H1 (cell line): ENCODE data around the gene FAM162A. TPM values are rescaled to one million over a fixed set of nuclear protein-coding genes. Genes with fewer than 3 reads are reported as not detected.

Experiments used
- CTCF ChIA-PET: fragments of 300-600 bp; sonication (Branson Sonifier 250); formaldehyde crosslinking; loops from one replicate; lab custom pipeline; 2021; ENCODE audit not compliant: partially characterized antibody; lab: Charles Lee
- POLR2A ChIA-PET: fragments of 300-600 bp; sonication (Branson Sonifier 250); formaldehyde crosslinking; loops from one replicate; lab custom pipeline; 2021; ENCODE audit warnings: inconsistent platforms; ENCODE audit not compliant: partially characterized antibody; lab: Charles Lee
- DNase-seq, 2 experiments: peaks; one replicate each; pipeline versions ENCODE4 v3.0.0 to v3.0.0-alpha.2; 2010 to 2022; ENCODE audit warnings: low spot score in 2 of 2, low read depth in 1 of 2, mixed read lengths in 1 of 2
- FAIRE-seq: peaks from 2 replicates; lab custom pipeline; 2011; peaks lifted over from hg19 to GRCh38; lab: Jason Lieb, UNC
- H2AFZ ChIP-seq: 2 replicates; pipeline ENCODE4 v1.8.1; 2012; ENCODE audit warnings: low read length, inconsistent platforms
- H2AK5ac ChIP-seq: 2 replicates; pipeline ENCODE4 v1.6.1; 2013; ENCODE audit warnings: low read depth, low read length
- H2BK120ac ChIP-seq: replicated peaks from 2 replicates; pipeline ENCODE3; 2013; ENCODE audit warnings: low read depth, low read length, inconsistent platforms
- H2BK12ac ChIP-seq: 2 replicates; pipeline ENCODE4 v1.6.1; 2013; ENCODE audit warnings: low read depth, low read length
- H2BK15ac ChIP-seq: 2 replicates; pipeline ENCODE4 v1.6.1; 2013; ENCODE audit warnings: low read length
- H2BK20ac ChIP-seq: 2 replicates; pipeline ENCODE4 v1.6.1; 2013; ENCODE audit warnings: low read length
- H2BK5ac ChIP-seq: 2 replicates; pipeline ENCODE4 v1.6.1; 2013; ENCODE audit warnings: low read depth, low read length
- H3K14ac ChIP-seq: 2 replicates; pipeline ENCODE4 v1.6.1; 2013; ENCODE audit warnings: inconsistent platforms; ENCODE audit not compliant: insufficient read length
- H3K18ac ChIP-seq: 2 replicates; pipeline ENCODE4 v1.6.1; 2013; ENCODE audit warnings: low read length; ENCODE audit errors: extremely low read depth
- H3K23ac ChIP-seq: 2 replicates; pipeline ENCODE4 v1.6.1; 2013; ENCODE audit warnings: inconsistent platforms; ENCODE audit not compliant: insufficient read length
- H3K23me2 ChIP-seq: 2 replicates; pipeline ENCODE4 v1.6.1; 2013; ENCODE audit warnings: low read depth, low read length
- H3K27ac ChIP-seq: 2 replicates; pipeline ENCODE4 v1.6.1; 2011; ENCODE audit warnings: low read depth, low read length, inconsistent platforms
- H3K27me3 ChIP-seq, 4 experiments: replicated peaks in 1 of 4; 1 replicate in 1 of 4; 2 replicates in 3 of 4; pipeline versions ENCODE4 v1.6.1 to v1.8.1; 2011 to 2013; ENCODE audit warnings: low read length in 3 of 4, mild to moderate bottlenecking in 3 of 4, inconsistent platforms in 2 of 4, mixed read lengths in 2 of 4, moderate library complexity in 1 of 4; ENCODE audit not compliant: control insufficient read depth in 3 of 4, insufficient read depth in 3 of 4; ENCODE audit errors: extremely low read depth in 1 of 4
- H3K36me3 ChIP-seq, 4 experiments: 2 replicates each; pipeline versions ENCODE4 v1.6.1 to v1.8.1; 2011 to 2013; ENCODE audit warnings: mild to moderate bottlenecking in 4 of 4, low read length in 3 of 4, moderate library complexity in 2 of 4, control low read depth in 1 of 4, inconsistent platforms in 1 of 4; ENCODE audit not compliant: insufficient read depth in 4 of 4, control insufficient read depth in 2 of 4
- H3K4ac ChIP-seq: replicated peaks from 2 replicates; pipeline ENCODE3; 2013; ENCODE audit warnings: low read length, low read depth, mixed read lengths, inconsistent platforms; ENCODE audit not compliant: insufficient read length
- H3K4me1 ChIP-seq, 4 experiments: replicated peaks in 1 of 4; 1 replicate in 1 of 4; 2 replicates in 3 of 4; pipeline versions ENCODE4 v1.6.1 to v1.8.1; 2011 to 2013; ENCODE audit warnings: low read length in 3 of 4, inconsistent platforms in 2 of 4, mixed read lengths in 1 of 4; ENCODE audit not compliant: insufficient read depth in 4 of 4, control insufficient read depth in 3 of 4
- H3K4me2 ChIP-seq, 2 experiments: 2 replicates each; pipeline versions ENCODE4 v1.6.1 to v1.8.1; 2011 to 2013; ENCODE audit warnings: low read depth in 2 of 2, low read length in 2 of 2, control low read depth in 1 of 2, inconsistent platforms in 1 of 2, mild to moderate bottlenecking in 1 of 2; ENCODE audit not compliant: insufficient read depth in 1 of 2
- H3K4me3 ChIP-seq, 4 experiments: fragments of 200-600, 300-600 bp in 1 of 4; sonication (generic), shearing (Covaris generic), sonication (Bioruptor Twin) in 1 of 4; 2 replicates each; pipeline versions ENCODE4 v1.5.1 to v1.8.1; 2011 to 2016; ENCODE audit warnings: low read length in 4 of 4, low read depth in 3 of 4, control low read depth in 2 of 4, inconsistent platforms in 2 of 4, mild to moderate bottlenecking in 2 of 4, mixed read lengths in 1 of 4, moderate library complexity in 1 of 4; ENCODE audit not compliant: insufficient read depth in 2 of 4; ENCODE audit errors: extremely low read depth in 1 of 4
- H3K56ac ChIP-seq: replicated peaks from 2 replicates; pipeline ENCODE3; 2013; ENCODE audit warnings: low read depth, mild to moderate bottlenecking, mixed read lengths, low read length, inconsistent platforms; ENCODE audit not compliant: insufficient read length
- H3K79me1 ChIP-seq: 2 replicates; pipeline ENCODE4 v1.6.1; 2013; ENCODE audit warnings: low read depth, low read length, control low read depth
- H3K79me2 ChIP-seq, 2 experiments: 2 replicates each; pipeline versions ENCODE4 v1.6.1 to v1.8.1; 2012 to 2013; ENCODE audit warnings: low read length in 2 of 2, mild to moderate bottlenecking in 2 of 2, inconsistent platforms in 1 of 2; ENCODE audit not compliant: insufficient read depth in 2 of 2, control insufficient read depth in 1 of 2
- H3K9ac ChIP-seq, 4 experiments: replicated peaks in 1 of 4; 1 replicate in 1 of 4; 2 replicates in 3 of 4; pipeline versions ENCODE4 v1.6.1 to v1.8.1; 2011 to 2013; ENCODE audit warnings: low read depth in 3 of 4, low read length in 3 of 4, control low read depth in 2 of 4, mild to moderate bottlenecking in 2 of 4, moderate library complexity in 2 of 4, inconsistent platforms in 1 of 4; ENCODE audit errors: extremely low read depth in 1 of 4
- H3K9me3 ChIP-seq, 2 experiments: 2 replicates each; pipeline versions ENCODE4 v1.6.1 to v1.8.1; 2012 to 2013; ENCODE audit warnings: mild to moderate bottlenecking in 2 of 2, moderate library complexity in 2 of 2, control low read depth in 1 of 2, inconsistent platforms in 1 of 2, low read depth in 1 of 2, low read length in 1 of 2, mixed read lengths in 1 of 2; ENCODE audit not compliant: insufficient read depth in 2 of 2
- H4K20me1 ChIP-seq, 2 experiments: replicated peaks in 1 of 2; 2 replicates each; pipeline versions ENCODE3 to v1.8.1; 2011 to 2013; ENCODE audit warnings: inconsistent platforms in 2 of 2, low read length in 2 of 2, mild to moderate bottlenecking in 1 of 2; ENCODE audit not compliant: insufficient read depth in 2 of 2, control insufficient read depth in 1 of 2
- H4K5ac ChIP-seq: 2 replicates; pipeline ENCODE4 v1.6.1; 2013; ENCODE audit warnings: low read length, low read depth, mixed read lengths, inconsistent platforms; ENCODE audit not compliant: insufficient read length
- H4K8ac ChIP-seq: 2 replicates; pipeline ENCODE4 v1.8.0; 2013; ENCODE audit warnings: mild to moderate bottlenecking, moderate library complexity, low read length, inconsistent platforms; ENCODE audit not compliant: insufficient read depth; ENCODE audit errors: extremely low read depth
- H4K91ac ChIP-seq: replicated peaks from 2 replicates; pipeline ENCODE3; 2013; ENCODE audit warnings: low read length, mixed read lengths, inconsistent platforms; ENCODE audit not compliant: insufficient read length
- BRCA1 ChIP-seq: IDR thresholded peaks from 2 replicates; pipeline ENCODE4 v1.6.1; 2012; ENCODE audit warnings: low read depth, low read length, improper control_type of control experiment
- E2F6 ChIP-seq: IDR thresholded peaks from 2 replicates; pipeline ENCODE4 v1.6.1; 2012; ENCODE audit warnings: inconsistent platforms
- FOSL1 ChIP-seq: IDR thresholded peaks from 2 replicates; pipeline ENCODE4 v1.6.1; 2011; ENCODE audit warnings: mild to moderate bottlenecking, low read depth, low read length, moderate library complexity; ENCODE audit not compliant: insufficient read depth
- GTF2F1 ChIP-seq: IDR thresholded peaks from 2 replicates; pipeline ENCODE4 v1.6.1; 2012; ENCODE audit warnings: low read depth, low read length, improper control_type of control experiment, borderline replicate concordance
- POLR2A ChIP-seq, 2 experiments: IDR thresholded peaks; 1 replicate in 1 of 2; 2 replicates in 1 of 2; pipeline ENCODE4 v1.6.1; 2011; ENCODE audit warnings: low read depth in 2 of 2, low read length in 2 of 2, mild to moderate bottlenecking in 2 of 2; ENCODE audit errors: control extremely low read depth in 1 of 2
- RBBP5 ChIP-seq: IDR thresholded peaks from 2 replicates; pipeline ENCODE4 v1.7.1; 2012; ENCODE audit warnings: low read depth, mild to moderate bottlenecking, inconsistent platforms, low read length, moderate library complexity, borderline replicate concordance
- SIN3A ChIP-seq, 2 experiments: IDR thresholded peaks in 1 of 2; conservative IDR thresholded peaks in 1 of 2; 2 replicates each; pipeline ENCODE4 v1.6.1; 2011 to 2012; ENCODE audit warnings: low read length in 2 of 2, improper control_type of control experiment in 1 of 2, low read depth in 1 of 2, mild to moderate bottlenecking in 1 of 2
- SIRT6 ChIP-seq: IDR thresholded peaks from one replicate; pipeline ENCODE4 v1.7.1; 2012; ENCODE audit warnings: low read length, inconsistent platforms
- SP1 ChIP-seq: IDR thresholded peaks from 2 replicates; pipeline ENCODE4 v1.6.1; 2011; ENCODE audit warnings: low read depth, low read length
- SRF ChIP-seq: IDR thresholded peaks from 2 replicates; pipeline ENCODE4 v1.6.1; 2011; ENCODE audit warnings: mild to moderate bottlenecking, low read depth, low read length, moderate library complexity
- WGBS, 2 experiments: shearing (Covaris generic) in 1 of 2; methylation state at CpG; one replicate each; pipeline versions ENCODE4 v1.1.6 to v1.1.7; 2013 to 2015; ENCODE audit warnings: low lambda C conversion rate in 2 of 2, mixed read lengths in 2 of 2, inconsistent platforms in 1 of 2, low coverage in 1 of 2, missing lambda C conversion rate in 1 of 2; ENCODE audit not compliant: insufficient replicate concordance in 2 of 2, insufficient coverage in 1 of 2, insufficient read length in 1 of 2; ENCODE audit errors: extremely low coverage in 1 of 2, missing lambda C conversion rate in 1 of 2; 5-methylcytosine and 5-hydroxymethylcytosine counted together
- polyA plus RNA-seq, 7 experiments: library from polyadenylated mRNA; depleted of rRNA in 3 of 7; stranded (reverse) in 5 of 7; unstranded in 2 of 7; fragments of >200 nt in 5 of 7; fragments of 200-250 nt in 2 of 7; gene quantifications; 1 replicate in 5 of 7; 2 replicates in 1 of 7; 4 replicates in 1 of 7; pipeline versions ENCODE4 v1.2.1 to v1.2.3, GENCODE V29; 2011 to 2013; ENCODE audit warnings: missing spikeins in 2 of 7, mixed read lengths in 2 of 7
- total RNA-seq: library from RNA; stranded (reverse); fragmentation: NEBNext Ultra II Directional; extraction: Animal tissue kit (Norgen Biotek cat#: 25700); gene quantifications from 2 replicates; pipeline ENCODE4 v1.2.1, GENCODE V29; 2021
- TF ChIP-seq, protein P1 (sequence below): IDR thresholded peaks from 2 replicates; pipeline ENCODE4 v1.6.1; 2012; ENCODE audit warnings: inconsistent platforms

FAM162A gene
- total and polyA plus RNA-seq, 2 of the 8 experiments (the other 6 are each of a cell fraction or from before 2014, with no cell fraction given) = 38.2 to 59.7 TPM

GRCh38 chr3:122443090-122443489 is 59.1 kb downstream of the FAM162A start:
- peak overlapping the region; percentile 44 for H4K5ac ChIP-seq
- no peak overlapping the region for H3K4ac ChIP-seq
- no peak overlapping the region for H2BK5ac ChIP-seq
- H3K36me3 ChIP-seq = peaks cover 0 to 28% (median 12%) of the 10 kb centered on the region in 4 experiments; a peak in 4 of 8 replicates
- no peak overlapping the region for H2BK15ac ChIP-seq
- 0 out of 2 replicates have a peak overlapping the region, but pooled peaks have one; percentile 28 for H4K8ac ChIP-seq
- H4K91ac ChIP-seq = peak overlapping the region; percentile 74
- no peak overlapping the region for H3K23ac ChIP-seq
- no peaks in the 10 kb centered on the region for H3K27me3 ChIP-seq
- H3K23me2 ChIP-seq = no peaks in the 10 kb centered on the region
- no peak overlapping the region for H3K14ac ChIP-seq
- no peak overlapping the region for H2AFZ ChIP-seq
- no peak overlapping the region for H2BK20ac ChIP-seq
- H3K79me1 ChIP-seq = no peaks in the 10 kb centered on the region
- FAIRE-seq (no peak), DNase-seq (peak; percentile 81 to 84)
- POLR2A ChIA-PET = interaction anchor here (1.3 to 1.6 kb wide), 4 partner anchors 9 to 71 kb away, joined by 3 to 6 read pairs (median 5); partner anchors contain the start of genes KPNA1, MIX23 and WDR5B
- H3K18ac ChIP-seq = no peak overlapping the region; the same call in 1 of the 2 replicates
- H2BK12ac ChIP-seq = no peak overlapping the region; the same call in 1 of the 2 replicates
- H3K56ac ChIP-seq = no peak overlapping the region
- no peak overlapping the region for H2AK5ac ChIP-seq
- peak overlapping the region; percentile 1 to 65; a peak in 3 of 4 replicates for H3K4me2 ChIP-seq
- H3K9ac ChIP-seq = peak overlapping the region in 1 of 4 experiments; percentile 46; a peak in 1 of 7 replicates
- no peaks in the 10 kb centered on the region for H3K79me2 ChIP-seq
- H2BK120ac ChIP-seq = no peak overlapping the region
- H4K20me1 ChIP-seq = no peaks in the 10 kb centered on the region
- 35% methylated on average over 10 of the region's 10 CpGs; no CpG with 5 or more reads in 1 of the 2 experiments for WGBS, 2 experiments
- H3K9me3 ChIP-seq = 0 out of 4 replicates have a peak, but pooled peaks cover 0 to 4% of the 10 kb centered on the region in 2 experiments
- peaks cover 2 to 8% (median 4%) of the 10 kb centered on the region in 4 experiments; a peak in 4 of 7 replicates for H3K4me1 ChIP-seq
- peak overlapping the region in 1 of 4 experiments; percentile 37; a peak in 1 of 8 replicates for H3K4me3 ChIP-seq
- peak overlapping the region; percentile 73; the same call in 1 of the 2 replicates for H3K27ac ChIP-seq
- CTCF ChIA-PET = interaction anchor here (1.3 to 1.7 kb wide), 2 partner anchors 10 to 50 kb away, joined by 4 to 5 read pairs; no protein-coding TSS in a partner anchor
- TF ChIP-seq, protein P1, sequence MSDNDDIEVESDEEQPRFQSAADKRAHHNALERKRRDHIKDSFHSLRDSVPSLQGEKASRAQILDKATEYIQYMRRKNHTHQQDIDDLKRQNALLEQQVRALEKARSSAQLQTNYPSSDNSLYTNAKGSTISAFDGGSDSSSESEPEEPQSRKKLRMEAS = peak; percentile 48; the same call in 1 of the 2 replicates
- TF ChIP-seq SRF (peak; percentile 45), FOSL1 (no peak), E2F6 (no peak), SIN3A (conservative IDR thresholded peaks at IDR 0.05 in 1 of 2, IDR thresholded peaks at IDR 0.05 in 1 of 2; ENCODE audit: low read depth in 1 of 2, low read length in 2 of 2) (peak; percentile 50 to 53; a peak in 2 of 4 replicates), GTF2F1 (no peak), SP1 (peak; percentile 78), POLR2A (IDR thresholded peaks at IDR 0.05; ENCODE audit: control extremely low read depth in 1 of 2, low read depth in 2 of 2, low read length in 2 of 2) (no peak), RBBP5 (0 out of 2 replicates have a peak, but pooled peaks have one; percentile 41), BRCA1 (no peak), SIRT6 (no peak)
